GM12801 (cell line): ENCODE data around the gene ISG15.

Experiments
- TF ChIP-seq, protein P1 (sequence below): IDR thresholded peaks from one replicate; pipeline ENCODE4 v1.5.1; 2011; ENCODE audit warnings: control low read depth; ENCODE audit not compliant: insufficient read length; ENCODE audit errors: extremely low read depth

The ISG15 gene

GRCh38 chr1:982765-983436 lies 30.4 kb upstream of the ISG15 start:
- TF ChIP-seq, protein P1, sequence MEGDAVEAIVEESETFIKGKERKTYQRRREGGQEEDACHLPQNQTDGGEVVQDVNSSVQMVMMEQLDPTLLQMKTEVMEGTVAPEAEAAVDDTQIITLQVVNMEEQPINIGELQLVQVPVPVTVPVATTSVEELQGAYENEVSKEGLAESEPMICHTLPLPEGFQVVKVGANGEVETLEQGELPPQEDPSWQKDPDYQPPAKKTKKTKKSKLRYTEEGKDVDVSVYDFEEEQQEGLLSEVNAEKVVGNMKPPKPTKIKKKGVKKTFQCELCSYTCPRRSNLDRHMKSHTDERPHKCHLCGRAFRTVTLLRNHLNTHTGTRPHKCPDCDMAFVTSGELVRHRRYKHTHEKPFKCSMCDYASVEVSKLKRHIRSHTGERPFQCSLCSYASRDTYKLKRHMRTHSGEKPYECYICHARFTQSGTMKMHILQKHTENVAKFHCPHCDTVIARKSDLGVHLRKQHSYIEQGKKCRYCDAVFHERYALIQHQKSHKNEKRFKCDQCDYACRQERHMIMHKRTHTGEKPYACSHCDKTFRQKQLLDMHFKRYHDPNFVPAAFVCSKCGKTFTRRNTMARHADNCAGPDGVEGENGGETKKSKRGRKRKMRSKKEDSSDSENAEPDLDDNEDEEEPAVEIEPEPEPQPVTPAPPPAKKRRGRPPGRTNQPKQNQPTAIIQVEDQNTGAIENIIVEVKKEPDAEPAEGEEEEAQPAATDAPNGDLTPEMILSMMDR, result no peak

DNA sequence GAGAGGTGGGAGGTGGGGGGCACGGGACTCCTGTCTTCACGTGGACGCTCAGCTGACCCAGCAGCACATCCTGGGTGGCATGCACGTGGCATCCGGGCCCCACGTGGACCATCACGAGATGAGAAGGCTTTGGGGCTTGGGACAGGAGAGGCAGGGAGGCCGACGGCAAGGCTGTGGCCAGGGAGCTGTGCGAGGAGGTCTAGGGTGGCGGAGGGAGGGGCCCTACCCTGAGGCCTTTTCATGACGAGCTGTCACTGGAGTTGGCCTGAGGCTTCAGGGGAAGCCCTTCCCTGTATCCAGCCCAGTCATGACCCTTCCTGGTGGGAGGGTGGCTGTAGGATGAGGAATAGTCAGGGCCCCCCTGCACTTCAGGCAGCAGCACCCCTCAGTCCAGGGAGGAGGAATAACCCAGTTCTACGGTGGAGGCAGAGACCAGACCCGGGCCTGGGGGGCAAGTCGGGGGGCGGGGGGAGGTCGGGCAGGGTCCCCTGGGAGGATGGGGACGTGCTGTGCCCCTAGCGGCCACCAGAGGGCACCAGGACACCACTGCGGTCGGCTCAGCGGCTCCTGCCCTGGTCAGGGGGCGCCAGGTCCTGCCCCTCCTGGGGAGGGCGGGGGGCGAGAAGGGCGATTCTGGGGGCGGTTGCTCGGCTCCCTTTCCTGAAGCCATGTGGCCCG lies 29.4 kb upstream of the ISG15 start:
- TF ChIP-seq, protein P1, result no peak

GRCh38 chr1:984476-984814 lies 28.9 kb upstream of the ISG15 start:
- TF ChIP-seq, protein P1, result no peak

DNA sequence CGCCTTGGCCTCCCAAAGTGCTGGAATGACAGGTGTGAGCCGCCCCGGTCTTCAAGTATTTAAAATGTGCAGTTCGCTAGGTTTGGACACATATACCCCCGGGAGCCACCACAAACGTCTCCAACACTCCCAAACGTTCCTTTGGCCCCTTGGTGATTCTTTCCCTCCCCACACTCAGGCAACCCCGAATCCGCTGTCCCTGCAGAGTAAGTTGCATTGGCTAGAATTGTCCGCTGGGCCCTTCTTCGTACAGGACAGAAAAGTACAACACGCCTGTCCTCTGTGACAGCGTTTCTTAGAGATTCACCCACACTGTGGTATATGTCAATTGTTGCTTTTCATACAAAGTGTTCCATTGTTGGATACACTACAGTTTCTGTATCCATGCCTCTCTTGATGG lies 28.2 kb upstream of the ISG15 start:
- TF ChIP-seq, protein P1, result no peak

- TF ChIP-seq, protein P1, result no peak
Measured at GRCh38 chr1:991895-992294, 21.4 kb upstream of the ISG15 start.

GRCh38 chr1:992362-992761 lies 20.9 kb upstream of the ISG15 start:
- TF ChIP-seq, protein P1, result no peak

DNA sequence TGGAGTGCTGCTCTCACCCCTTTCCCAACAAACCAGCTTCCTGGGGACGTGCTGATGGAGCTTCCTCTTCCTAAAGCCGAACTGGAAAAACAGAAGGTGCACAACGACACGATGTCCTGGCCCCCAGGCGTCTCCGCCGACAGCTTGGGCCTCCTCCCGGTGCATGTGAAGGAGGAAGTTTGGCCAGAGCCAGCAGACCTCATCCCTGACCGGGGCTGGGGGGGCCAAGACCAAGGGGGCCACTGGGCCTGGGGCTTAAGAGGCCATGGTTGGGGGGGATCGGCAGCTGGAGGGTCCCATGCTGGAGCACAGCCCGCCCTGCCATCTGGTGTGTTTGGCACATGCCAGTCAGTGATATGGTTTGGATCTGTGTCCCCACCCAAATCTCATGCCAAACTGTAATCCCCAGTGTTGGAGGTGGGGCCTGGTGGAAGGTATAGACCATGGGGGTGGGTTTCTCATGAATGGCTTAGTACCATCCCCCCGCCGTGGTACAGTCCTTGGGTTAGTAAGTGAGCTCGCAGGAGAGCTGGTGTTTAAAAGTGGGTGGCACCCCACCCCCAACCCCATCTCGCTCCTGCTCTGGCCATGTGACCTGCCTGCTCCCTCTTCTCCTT lies 19.8 kb upstream of the ISG15 start:
- TF ChIP-seq, protein P1, result no peak
